T47D (cell line): Measurements from ENCODE around the gene GRIN2A.

Experiments used
- DNase-seq, 2 experiments: peaks; one replicate each; pipeline versions ENCODE4 v3.0.0 to v3.0.0-alpha.2; 2011 to 2012; ENCODE audit warnings: low read depth in 1 of 2, low spot score in 1 of 2
- JUND ChIP-seq: IDR thresholded peaks from 2 replicates; pipeline ENCODE4 v1.6.1; 2012; ENCODE audit warnings: low read depth
- in situ Hi-C: cut with HindIII; loops from 2 replicates; pipeline ENCODE4 v1.10.0; 2016; ENCODE audit warnings: low sequenced_read_pairs, low pct_unique_long_range_greater_than_20kb

The GRIN2A gene

DNA sequence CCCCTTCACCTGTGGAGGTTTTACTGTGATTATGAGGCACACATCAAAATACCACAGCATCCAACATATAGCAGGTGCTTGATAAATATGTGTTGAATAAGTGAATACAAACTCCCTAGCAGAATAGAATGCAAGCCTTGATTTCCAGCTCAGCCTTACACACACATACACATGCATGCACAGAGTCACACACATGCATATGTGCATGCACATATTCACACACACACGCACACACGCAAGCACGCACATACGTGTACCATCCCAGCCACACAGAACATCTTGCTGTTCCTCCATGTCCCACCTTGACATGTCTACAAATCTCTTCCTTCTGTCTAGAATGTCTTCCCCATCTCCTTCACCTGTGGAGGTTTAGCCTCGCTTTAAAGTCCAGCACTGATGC lies 160.1 kb downstream of the GRIN2A start:
- DNase-seq: no peak
- TF ChIP-seq JUND: no peak
- in situ Hi-C loops: no loop called here

DNA sequence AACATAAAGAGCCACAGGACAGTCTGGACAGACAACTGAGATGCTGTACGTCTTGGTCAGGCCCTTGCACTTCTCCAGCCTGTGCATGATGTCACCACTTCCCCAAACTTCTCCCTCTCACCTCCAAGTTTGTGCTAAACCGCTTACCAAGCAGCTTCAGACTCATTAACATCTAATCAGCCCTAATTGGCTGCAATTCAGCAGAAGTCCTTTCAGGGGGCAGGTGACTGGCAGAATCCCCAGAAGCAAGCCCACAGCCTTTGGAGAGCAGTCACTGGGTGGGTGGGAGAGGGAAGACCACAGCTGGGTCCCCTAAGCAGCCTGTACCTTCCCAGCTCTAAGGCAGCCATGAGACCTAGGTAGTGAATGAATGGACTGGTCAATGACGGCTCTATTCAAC lies 161.4 kb downstream of the GRIN2A start:
- TF ChIP-seq JUND: no peak

DNA sequence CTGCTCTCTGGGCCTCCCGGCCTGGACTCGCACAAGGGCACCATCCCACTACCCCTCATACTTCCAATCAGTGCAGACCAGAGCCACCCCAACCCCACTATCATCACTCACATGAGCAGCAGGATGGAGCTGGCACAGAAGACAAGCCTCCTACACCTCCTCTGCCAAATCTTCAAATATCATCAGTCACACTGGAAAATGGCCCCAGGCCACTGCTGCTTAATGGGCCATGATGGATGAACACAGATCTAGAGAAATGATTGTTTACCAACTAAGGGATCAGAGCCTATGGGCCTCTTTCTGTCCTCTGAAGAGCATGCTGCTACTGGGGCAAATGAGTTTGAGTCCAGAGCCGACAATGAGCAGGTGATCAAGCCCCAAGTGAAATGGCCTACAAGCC lies 165.5 kb downstream of the GRIN2A start:
- no peak for TF ChIP-seq JUND
- in situ Hi-C loops: no loop called here

More for the DNA sequence above, 161.4 kb downstream of the GRIN2A start:
- in situ Hi-C loops: no loop called here
- no peak for DNase-seq

DNA sequence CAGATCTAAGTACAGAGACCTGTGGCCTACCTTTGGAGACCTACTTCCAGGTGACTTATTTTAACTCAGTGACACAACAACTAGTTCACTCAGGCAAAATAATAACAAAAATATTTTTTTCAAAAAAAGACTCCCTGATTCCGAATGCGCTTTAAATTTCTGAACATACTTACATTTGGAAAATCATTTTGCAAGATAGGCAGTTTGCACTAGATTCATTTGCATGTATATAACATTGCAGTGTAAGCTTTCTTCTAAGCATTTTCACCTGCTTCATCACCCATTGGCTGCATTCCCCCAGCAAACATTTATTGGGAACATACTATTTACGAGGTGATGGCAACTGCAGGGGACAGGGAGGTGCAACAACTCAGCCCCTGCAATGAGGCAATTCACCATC lies 166.8 kb downstream of the GRIN2A start:
- no peak for DNase-seq
- no peak for TF ChIP-seq JUND
- in situ Hi-C loops: no loop called here

More for the DNA sequence above, 165.5 kb downstream of the GRIN2A start:
- no peak for DNase-seq

DNA sequence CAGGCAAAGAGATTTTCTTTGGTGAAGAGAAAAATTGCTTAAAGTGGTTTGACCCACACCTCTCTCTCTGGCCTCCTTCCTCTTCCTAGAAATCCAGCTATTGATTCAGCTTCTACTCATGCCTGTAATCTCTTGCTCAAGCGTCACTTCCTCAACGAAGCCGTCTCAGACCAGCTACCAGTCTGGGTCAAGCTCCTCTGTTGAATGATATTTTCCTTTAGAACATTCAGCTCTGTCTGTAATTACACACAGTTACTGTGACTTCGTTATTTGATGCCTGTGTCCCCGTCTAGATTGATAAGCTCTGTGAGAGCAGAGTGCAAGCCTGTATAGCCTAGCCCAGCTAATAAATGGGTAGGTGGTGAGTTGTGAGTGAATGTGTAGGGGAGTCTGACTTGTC lies 168.5 kb downstream of the GRIN2A start:
- no peak for DNase-seq
- in situ Hi-C loops: no loop called here
- TF ChIP-seq JUND: no peak

DNA sequence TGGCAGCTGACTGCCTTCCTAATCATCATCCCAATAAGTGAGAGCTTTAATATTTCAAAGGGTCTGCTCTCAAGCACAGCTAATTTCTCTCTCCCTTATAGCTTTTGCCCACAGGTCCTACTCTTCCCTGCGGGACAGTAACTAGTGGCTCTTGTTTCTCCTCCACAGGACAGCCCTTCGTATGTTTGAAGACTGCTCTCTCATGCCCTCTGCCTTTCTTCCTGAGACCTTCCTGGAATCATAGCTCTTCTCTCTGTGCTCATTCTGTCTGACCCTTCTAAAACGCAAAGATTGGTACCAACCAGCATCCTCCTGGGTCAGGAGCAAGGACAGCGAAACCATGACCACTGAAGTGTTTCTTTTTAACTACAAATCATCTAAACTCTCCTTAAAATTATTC lies 168.9 kb downstream of the GRIN2A start:
- in situ Hi-C loops: no loop called here
- no peak for TF ChIP-seq JUND
- no peak for DNase-seq

DNA sequence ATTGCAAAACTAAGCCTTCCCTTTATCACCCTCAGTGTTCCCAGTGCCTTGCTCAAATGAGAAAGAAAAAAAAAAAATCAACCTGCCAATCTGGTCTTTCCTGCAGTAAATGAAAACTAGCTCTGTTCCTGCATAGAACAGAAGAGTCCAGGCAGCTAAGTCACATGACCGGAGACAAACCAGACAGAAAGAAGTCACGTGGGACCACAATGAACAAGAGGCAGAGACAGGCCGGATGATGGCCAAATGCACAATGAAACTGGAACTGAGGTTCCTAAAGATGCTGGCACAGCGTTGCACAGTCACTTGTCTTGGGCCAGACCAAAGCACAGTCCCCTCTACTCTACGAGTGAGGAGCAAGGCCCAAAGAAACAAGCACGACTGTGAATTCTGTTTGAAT lies 172.5 kb downstream of the GRIN2A start:
- in situ Hi-C loops: no loop called here
- DNase-seq: no peak
- TF ChIP-seq JUND: no peak

DNA sequence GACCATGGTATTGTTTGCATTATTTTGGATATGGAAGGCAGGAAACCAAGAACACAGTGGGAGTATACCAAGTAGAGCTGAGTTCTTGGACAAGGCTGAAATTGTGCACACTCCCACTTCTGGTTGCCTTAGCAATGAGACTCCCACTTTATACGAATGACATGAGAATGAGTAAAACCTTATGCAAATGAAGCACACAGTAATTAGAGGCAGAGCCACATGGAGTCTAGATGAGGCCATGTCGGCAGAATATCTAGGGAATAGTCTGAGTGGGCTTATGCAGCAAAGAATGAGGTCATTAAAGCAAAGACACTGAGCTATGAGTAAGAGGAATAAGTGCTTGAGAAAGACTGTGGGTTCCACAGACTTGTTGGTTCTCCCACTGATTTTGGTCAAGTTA lies 178.7 kb downstream of the GRIN2A start:
- DNase-seq: no peak
- no peak for TF ChIP-seq JUND
- in situ Hi-C loops: no loop called here

DNA sequence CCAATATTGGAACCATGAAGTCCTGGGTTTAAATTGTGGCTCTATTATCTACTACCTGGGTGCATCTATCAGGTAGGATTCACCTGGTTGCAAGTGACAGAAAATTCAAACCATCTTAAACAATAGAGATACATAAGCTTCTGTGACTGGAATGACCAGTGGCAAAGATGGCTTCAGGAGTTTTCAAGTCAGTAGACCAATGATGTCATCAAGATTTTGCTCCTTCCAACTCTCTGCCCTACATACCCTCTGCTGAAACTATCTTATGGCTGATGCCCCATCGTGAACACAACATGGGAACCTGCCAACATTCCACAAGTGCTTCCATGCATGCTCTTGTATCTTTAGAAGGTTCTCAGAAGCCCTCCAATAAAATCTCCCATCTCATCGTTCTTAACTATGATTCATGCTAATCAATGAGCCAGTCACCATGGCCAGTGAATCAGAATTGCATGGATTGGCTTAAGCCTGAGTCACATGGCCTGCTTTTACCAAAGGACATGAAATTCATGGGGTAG lies 180.9 kb downstream of the GRIN2A start:
- no peak for DNase-seq
- no peak for TF ChIP-seq JUND
- in situ Hi-C loops: no loop called here

DNA sequence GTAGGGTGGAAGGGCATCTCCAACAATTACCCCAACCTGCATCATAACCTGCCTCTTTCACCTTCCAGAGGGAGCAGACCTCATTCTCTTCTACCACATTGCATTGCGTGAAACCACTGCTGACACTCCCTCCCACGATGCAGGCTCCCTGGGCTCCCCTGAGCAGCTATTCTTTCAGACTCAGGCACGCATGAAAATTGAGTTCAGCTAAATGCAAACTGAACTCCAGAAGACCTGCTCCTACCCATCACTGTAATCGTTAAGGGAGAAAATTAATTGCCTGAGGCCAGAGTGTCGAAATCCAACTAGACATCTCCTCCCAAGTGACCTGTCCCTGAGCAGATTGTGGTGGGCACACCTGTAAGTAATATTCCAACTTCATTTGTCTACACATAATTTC lies 186.0 kb downstream of the GRIN2A start:
- in situ Hi-C loops: no loop called here
- DNase-seq: no peak
- no peak for TF ChIP-seq JUND

DNA sequence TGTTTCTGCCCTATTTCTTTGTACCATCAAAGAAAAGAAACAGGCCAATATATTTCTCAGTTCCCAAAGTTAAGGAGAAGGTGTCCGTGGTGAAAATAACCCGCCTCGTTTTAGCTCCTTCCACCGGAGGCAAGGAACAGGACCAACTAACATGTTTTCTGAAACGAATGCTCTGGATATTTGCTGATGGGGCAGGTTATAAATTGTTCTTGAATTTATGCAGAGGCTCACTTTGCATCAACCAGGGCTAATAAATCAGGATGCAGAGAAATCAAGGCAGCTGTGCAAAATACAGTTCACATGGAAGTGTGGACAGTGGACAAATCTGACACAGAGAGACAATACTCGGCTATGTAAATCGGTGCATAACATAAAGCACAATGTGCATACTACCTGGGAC lies 189.8 kb downstream of the GRIN2A start:
- in situ Hi-C loops: no loop called here
- DNase-seq: no peak
- TF ChIP-seq JUND: no peak

DNA sequence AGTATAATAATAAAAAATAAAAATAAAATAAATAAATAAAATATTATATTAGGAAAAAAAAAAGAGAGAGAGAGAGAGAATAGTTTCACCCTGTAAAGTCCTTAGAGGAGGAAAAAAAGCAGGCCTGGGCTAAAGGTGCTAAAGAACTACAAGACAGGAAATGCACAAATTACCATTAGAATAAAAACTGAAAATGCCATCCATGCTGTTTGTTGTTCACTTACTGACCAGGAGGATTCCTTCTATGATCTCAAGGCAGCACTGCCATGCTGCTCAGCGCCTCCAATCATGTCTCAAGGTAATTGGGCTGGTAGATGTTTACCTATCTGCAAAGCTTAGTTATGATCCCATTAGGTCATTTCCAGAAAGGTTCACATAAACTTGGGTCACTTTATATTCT lies 201.2 kb downstream of the GRIN2A start:
- TF ChIP-seq JUND: no peak
- in situ Hi-C loops: no loop called here
- no peak for DNase-seq

DNA sequence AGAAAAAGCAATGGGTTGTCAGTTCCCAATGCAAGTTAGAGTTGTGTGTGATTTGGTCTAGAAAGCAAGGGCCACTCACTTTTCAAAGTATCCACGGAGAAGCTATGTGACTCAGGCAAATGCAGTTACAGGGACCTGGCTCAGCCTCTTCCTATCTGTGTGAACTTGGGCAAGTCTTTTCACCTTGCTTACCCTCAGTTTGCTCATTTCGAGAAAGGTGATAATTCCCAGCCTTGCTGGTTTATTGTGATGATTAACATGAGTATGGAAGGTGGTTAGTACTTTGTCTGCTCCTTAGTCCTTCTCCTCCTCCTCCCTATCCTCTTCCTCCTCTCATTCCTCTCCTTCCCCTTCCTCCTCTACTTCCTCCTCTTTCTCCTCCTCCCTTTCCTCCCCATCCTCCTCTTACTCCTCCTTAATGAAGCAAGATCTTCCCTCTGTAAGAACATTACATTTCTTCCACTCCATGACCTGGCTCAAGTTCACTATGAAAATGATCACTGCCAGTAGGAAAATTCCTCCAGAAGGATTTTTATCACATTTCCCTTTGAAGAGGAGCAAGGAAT lies 204.0 kb downstream of the GRIN2A start:
- no peak for TF ChIP-seq JUND
- in situ Hi-C loops: no loop called here
- DNase-seq: no peak

DNA sequence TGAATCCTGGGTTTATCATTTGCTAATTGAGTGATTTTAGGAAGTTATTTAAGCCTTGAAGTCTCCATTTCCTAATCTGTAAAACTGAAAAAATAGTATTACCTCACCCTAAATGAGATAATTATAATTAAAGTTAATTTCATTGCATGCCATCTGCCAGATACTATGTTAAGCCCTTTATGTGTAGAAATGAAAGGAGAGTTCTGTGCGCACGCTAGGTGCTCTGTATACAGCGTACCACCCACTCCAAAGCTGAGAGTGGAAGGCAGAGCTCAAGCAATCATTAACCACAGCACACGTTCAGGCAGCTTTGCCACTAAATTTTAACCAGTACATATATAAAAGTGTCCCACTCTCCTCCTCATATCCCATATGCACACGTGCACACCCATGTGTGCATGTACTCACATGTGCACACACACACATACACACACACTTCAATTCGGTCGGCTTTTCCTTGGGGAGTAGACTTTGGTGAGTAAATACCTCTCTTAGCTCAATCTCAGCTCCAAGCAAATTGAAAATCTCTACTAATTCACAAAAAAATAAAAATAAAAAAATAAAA lies 204.8 kb downstream of the GRIN2A start:
- TF ChIP-seq JUND: no peak
- in situ Hi-C loops: no loop called here
- DNase-seq: no peak
